Inferior parietal cortex (tissue), 1 donor: Measurements from ENCODE around the gene NLGN1.
"Not testable (repeated sequence)": the region's sequence is repeated elsewhere in the genome, so short reads cannot be mapped to it uniquely, and the experiment has no call there.

ENCODE experiments used
- DNase-seq: peaks from one replicate; pipeline ENCODE4 v3.0.0-alpha.2; 2016; ENCODE audit errors: extremely low spot score

Gene NLGN1

DNA sequence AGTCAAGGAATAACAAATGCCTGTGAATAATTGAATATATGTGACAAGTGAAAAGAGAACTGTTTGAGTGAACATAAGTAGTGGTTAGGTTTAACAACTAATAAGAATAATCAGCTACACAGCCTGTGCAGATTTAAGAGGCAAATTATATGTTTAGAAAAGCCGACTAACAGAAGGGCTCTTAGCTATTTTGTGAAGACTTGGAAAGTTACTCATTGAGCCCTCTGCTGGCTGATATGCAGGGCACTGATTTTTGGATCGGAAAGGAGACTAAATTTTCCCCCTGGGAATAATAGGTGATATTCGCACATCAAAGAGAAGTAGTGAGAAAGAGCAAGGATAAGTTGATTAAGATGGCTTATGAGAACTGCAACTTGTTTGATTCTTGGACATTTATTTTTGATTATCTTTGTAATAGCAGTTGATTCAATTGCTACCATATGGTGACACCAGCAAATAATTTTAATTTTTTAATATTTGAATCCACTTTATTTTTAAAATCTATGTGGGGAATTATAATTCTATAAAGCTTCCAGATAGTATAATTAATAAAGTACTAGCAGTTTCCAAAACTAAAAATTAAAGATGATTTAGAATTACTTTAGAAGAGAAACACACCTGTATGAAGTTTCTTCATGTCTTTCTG is 156.2 kb downstream of the NLGN1 start:
- DNase-seq = peak; percentile 76

DNA sequence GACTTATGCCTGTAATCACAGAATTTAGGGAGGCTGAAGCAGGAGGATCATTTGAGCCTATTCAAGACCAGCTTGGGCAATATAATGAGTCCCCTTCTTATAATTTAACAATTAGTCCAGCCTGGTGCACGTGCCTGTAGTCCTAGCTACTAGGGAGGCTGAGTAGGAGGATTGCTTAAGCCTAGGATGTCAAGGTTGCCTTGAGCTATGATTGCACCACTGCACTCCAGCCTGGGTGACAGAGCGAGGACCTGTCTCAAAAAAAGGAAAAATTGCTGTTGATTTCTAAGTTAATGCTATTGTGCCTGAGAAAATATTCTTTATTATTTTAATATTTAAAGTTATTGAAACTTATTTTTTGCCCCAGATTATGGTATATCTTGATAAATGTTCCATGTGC is 159.0 kb downstream of the NLGN1 start:
- no peak for DNase-seq

DNA sequence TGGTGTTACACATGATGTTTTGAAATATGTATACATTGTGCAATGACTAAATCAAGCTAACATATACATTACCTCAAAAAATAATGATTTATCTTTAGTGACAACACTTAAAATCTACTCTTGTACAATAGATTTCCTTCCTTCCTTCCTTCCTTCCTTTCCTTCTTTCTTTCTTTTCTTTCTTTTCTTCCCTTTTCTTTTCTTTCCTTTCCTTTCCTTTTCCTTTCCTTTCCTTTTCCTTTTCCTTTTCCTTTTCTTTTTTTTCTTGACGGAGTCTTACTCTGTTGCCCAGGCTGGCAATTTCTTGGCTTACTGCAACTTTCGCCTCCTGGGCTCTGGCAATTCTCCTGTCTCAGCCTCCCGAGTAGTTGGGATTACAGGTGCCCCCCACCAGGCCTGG is 170.5 kb downstream of the NLGN1 start:
- no peak for DNase-seq

DNA sequence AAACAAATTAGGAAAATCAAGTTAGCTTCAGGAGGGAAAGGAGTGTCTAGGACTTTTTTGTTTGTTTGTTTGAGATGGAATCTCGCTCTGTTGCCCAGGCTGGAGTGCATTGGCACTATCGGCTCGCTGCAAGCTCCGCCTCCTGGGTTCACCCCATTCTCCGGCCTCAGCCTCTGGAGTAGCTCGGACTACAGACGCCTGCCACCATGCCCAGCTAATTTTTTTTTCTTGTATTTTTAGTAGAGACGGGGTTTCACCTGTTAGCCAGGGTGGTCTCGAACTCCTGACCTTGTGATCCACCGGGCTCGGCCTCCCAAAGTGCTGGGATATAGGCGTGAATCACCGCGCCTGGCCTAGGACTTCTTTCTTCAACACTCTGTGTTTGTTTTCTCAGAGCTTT is 171.1 kb downstream of the NLGN1 start:
- DNase-seq = no peak

DNA sequence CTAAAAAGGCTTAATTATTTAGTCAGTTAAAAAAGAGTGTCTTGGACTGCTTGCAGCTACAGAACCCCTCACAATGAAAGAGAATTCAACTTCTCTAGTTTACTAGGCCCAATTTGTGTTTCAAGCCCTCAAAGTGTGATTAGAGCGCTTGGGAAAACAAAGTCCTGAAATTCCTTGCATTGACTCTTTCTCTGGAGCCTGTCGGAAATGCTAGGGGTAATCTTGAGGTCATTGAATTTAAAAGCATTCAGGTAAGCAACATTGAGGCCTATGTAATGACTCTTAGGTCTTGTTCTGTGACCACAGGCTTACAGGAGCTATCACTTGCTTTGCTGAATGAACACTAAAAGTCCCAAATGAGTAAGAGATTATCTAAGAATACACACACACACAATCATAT is 186.0 kb downstream of the NLGN1 start:
- DNase-seq = no peak

DNA sequence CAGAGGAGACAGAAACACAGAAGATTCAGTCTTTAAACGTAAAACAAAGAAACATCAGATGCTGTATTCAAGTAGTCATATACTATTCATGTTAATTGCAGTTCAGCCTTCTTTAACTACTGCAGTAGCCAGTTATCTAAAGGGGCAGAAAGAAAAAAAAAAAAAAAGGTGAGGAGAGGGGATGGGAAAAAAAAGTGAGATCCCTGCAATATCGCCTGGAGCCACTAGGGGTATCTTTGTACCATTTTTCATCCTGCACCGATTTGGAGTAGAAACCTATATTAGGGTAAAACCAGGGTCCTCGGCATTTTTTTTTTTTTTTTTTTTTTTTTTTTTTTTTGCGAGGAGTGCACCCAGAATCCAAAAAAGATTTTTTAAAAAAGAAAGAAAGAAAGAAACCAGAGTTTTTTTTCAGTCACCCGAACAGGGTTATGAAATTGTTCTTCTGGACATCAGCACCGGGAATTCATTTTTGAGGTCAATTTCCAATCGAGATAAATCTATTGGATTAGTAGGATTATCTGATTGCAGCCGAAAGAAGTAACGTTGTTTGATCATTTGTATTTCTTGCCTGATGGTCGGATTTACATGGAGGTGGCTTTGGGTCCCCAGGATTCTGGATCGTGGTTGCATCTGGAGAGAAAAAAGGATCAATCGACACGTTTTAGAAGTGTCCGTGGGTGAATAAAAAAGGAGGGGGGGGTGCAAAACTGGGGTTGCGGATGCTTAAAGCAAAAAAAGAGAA is 186.7 kb downstream of the NLGN1 start:
- peak; percentile 78 for DNase-seq

DNA sequence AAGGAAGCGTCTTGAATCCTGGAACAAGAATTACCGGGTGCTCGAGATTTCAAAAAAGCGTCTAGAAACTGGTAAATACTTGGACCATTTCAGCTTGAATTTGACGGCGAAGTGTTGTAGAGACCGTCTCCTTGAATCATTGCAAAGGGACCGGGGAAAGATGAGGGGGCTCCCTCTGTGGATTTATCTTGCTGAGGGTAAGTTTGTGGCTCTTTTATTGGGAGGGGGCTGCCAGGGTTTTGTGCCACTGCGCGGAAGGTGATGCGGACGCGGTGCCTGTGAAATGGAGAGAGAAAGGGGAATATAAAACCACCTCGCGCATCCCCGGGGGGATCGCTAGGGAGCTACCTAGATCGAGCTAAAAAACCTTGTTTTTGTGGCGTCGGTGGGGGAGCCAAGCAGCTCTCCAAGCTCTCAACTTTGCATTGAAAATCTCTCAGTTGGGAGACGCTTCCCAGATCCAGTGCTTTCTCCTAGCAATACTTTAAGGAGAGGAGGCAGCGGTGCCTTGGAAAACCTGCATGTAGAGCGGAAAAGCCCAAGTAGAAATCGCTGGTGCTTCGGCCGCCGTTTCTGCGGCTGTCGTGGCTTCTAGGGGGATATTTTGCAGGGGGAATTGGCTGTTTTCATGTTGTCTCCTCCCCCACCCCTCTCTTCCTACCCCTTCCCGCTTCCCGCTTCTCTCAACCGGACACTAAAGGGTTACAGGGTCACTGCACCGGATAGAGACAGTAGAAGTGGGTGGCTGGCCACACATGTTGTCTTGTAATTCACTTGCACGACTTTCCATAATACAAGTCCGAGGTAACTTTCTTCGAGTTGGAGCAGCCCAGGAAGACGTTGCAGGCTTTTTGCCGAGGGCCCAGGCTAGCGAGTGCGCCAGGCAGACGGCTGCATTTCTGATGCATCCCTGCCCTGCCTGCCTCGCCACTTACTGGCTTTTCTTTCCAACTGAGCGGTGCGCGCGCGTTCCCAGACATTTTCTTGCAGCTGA is 187.6 kb downstream of the NLGN1 start:
- DNase-seq = peak; percentile 65

DNA sequence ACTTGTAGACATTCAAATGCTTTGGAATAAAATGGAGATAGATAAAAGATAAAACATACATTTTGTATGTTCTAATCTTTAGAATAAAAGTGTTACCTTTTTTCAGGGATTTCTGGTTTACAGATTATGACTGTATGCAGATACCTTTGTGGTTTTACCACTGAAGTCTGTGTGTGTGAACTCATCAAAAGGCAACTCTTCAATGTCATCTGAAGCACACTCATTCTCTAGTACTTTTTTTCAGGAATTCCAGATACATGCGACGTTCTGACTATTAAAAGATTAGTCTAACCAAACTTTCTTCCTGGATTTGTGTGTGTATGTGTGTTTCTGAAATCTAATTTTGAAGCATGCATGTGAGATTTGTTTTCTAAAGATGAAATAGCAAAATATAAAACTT is 188.6 kb downstream of the NLGN1 start:
- peak; percentile 27 for DNase-seq

DNA sequence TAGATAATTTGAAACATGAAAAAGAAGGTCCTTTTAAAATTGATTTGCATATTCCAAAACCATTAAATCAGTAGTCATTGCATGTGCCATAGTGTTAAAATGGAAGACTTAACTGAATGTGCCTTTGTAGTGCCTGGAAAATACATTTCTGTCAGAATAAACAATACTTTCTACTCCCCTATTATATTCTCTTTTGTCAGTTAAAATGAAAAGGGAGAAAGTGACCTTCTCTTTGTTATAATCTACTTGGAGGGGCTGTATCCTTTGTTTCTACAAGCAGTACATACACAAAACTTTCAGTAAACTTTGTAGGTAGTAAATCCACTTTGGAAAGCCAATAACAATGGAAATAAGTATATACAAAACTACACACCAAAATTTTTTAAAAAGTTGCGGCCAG is 189.5 kb downstream of the NLGN1 start:
- DNase-seq = no peak

DNA sequence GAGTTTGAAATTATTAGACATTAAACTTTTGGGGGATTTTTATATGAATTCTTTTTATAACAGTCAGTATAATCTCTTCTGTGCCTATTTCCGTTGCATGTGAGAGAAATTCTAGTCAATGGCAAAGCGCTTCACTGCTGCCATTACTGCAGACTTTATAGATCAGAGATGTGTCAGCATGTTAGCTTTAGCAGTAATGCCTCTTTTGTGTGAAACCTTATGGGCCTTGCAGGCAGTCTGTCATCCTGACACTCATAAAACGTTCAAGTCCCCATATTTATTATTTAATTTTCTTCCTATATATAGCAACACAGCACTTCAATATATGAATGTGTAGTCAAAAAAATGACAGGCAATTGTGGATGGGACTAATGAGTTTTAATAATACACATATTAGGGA is 191.0 kb downstream of the NLGN1 start:
- no peak for DNase-seq

DNA sequence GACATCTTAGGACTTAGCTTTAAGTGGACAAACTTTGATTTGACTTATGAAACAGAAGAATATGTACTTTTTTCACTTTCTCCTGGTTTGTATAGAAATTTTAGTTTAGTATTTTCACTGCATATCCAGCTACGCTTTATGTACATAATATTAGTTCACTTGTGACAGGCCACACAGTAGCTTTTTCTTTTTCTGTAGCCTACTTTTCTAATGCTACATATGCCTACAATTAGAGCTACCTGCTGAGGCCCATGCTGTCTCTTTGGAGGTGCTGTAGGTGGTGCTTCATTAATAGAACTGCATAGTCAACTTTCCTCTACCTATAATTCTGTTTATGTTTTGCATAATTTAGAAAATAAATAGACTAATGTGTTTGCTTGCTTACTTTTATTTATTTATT is 191.6 kb downstream of the NLGN1 start:
- no peak for DNase-seq

DNA sequence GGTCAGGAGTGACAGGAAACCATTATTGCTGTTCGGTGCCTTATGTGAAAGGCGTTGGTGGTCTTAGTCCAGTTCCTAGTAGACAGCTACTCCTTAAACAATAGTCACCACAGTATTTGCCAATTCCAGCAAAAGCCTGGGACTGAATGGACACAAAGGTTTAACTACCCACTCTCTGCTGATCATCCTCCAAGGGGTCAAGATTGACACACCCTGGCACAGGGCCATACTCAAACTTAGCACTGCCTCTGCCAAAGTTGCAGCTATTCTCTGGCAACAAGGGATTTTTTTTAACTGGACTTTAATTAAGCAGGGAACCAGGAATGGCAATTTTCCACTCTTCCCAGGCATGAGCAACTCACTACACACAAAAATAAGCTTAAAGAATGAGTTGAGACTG is 193.9 kb downstream of the NLGN1 start:
- DNase-seq = no peak

DNA sequence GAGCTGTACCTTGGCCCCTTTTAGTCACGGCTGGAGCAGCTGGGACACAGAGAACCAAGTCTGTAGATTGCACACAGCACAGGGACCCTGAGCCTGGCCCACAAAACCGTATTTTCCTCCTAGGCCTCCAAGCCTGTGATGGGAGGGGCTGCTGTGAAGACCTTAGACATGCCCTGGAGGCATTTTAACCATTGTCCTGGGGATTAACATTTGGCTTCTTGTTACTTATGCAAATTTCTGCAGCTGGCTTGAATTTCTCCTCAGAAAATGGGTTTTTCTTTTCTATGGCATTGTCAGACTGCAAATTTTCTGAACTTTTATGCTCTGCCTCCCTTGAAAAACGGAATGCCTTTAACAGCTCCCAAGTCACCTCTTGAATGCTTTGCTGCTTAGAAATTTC is 197.3 kb downstream of the NLGN1 start:
- not testable (repeated sequence) for DNase-seq

DNA sequence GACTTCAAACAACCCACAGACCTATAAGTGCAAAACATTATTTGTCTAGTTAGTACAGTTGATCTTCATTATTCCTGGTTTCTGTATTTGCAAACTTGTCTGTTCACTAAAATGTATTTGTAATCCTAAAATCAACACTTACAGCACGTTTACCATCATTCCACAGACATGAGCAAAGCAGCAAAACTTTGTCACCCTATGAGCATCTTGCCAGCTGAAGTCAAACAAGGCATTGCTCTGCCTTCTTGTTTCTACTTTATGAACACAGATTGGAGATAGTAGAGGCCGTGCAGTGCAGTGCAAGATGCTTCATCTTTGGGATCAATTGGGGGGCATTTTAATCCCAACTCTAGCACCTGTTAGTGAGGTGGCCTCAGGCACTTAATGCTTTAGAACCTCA is 202.1 kb downstream of the NLGN1 start:
- DNase-seq = no peak

DNA sequence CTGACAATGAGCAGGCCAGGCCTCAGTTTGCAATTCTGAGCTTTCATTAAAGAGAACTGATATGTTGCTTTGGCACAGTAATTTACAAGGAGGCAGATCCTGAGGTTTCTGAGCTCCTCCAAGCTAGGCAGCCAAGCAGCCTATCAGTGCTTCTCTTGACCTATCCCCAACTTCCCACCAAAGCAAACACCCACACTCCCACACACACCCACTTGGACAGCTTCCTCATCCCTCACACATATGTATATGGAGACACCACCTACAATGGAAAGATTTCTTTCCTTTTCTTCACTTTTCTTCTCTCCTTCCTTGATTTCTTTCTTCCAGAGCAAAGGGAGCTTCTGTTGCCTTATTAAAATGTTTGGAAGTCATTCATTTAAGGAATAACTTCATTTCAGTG is 217.0 kb downstream of the NLGN1 start:
- no peak for DNase-seq

DNA sequence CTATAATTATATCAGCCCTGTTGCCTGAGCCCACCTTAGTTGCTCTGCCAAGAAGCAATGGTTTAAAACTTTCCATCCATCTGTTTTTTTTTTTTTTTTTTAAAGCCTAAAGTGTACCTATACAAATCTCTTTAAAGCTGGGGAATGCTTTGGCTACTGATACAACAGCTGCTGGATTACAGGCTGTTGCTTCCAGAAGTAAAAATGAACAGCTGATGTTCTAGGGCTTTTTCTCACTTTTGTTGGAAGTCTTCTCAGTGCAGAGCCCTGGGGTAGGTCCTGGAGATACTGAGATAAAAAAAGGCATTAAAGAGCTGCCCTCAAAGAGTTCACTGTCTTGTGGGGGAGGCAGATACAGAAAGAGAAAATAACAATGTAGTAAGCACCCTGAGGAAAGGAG is 218.1 kb downstream of the NLGN1 start:
- no peak for DNase-seq

DNA sequence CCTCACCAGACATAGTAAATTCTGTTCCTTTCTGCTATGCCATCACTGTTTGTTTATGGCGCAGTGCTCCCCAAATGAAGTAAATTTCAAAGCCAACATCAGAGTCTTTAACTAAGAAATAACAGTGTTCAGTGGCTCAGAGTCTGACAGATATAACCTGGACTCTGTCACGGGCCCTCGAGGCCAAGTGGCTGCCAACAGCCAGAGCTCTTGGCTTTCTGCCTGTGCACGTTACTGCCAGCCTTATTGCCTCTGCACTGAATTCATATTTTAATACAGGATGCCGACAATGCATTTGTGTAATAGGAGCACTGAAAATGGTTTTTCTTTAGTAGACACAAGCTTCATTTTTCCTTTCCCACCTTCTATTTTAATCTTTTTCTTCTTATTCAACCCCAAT is 219.9 kb downstream of the NLGN1 start:
- no peak for DNase-seq

DNA sequence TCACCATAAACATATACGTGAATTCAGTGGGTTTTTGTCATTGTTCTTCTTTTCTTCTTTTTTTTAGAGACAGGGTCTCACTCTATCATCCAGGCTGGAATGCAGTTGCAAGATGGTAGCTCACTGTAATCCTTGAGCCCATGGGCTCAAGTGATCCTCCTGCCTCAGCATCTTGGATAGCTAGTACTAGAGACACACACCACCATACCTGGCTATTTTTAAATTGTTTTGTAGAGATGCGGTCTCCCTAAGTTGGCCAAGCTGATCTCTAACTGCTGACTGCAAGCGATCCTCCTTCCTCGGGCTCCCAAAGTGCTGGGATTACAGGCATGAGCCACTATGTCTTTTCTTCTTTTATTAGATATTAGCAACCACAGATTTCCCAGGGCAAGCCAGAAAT is 220.6 kb downstream of the NLGN1 start:
- DNase-seq = no peak

DNA sequence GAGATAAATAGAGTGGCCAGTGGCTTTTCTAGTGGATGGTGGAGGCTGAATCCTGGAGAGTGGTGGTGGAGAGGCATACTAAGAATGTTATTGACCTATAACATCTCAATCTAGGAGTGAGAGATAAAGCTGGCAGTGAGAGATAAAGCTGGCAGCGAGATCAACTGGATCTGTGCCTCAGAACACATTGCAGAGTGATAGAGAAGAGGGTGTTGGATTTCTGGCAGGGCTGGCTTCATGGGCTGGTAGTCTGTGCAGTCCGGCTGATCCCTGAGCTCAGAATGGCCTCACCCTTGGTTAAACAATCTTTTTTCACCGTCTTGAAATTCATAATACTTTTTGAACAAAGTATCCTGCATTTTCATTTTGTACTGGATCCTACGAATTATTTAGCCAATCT is 221.2 kb downstream of the NLGN1 start:
- no peak for DNase-seq

DNA sequence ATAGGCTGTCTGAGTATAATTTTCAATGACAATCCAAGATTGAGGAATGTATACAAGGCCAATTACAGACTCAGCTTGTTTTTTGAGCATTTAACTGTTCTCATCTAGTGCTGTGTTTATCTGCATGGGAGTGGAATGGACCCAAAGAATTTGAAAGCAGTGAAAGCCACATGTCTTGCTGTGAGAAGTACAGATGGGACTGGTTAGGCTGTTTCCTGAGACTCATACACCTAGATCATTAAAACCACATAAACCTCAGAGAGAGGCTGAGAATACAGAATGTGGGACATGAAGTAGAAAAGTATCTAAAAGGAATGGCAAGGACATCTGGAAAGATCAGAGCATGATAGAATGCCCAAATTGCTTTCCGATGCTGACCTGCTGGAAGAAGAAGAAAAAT is 224.6 kb downstream of the NLGN1 start:
- DNase-seq = peak; percentile 31

DNA sequence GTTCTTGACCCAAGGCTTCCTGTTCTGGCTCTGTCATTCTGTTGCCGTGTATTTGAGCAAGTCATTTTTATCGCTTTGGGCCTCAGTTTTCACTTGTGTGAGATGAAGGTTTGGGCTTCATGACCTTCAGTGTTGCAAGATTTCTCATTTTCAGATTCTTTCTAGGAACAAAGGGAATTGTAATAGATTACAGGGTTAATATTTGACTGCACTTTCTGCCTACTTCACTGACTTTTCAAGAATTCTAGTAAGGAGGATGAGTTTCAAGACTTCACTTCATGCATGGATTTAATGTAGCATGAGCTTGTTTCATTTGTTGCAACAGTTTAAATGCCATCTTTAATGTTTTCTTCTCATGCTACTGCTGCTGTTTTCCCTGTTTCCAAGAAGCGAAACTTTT is 226.5 kb downstream of the NLGN1 start:
- no peak for DNase-seq

DNA sequence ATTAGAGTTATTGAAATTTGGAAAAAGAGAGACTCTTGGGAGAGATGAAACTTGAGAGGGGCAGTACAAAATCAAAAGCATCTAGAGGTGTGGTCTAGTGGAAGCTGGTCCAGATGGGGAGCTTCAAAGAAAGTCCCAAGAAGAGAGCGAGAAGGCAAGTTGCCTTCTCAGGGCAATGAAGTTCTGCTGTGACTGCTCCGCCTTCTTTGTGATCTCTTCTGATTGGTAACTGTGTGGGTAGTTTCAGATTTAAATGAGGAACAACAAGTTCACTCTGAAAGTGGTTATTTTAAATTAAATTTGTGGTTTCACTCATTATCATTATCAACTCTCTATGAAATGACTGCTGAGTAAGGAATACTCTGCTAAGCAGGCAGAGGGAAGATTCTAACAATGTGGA is 233.3 kb downstream of the NLGN1 start:
- DNase-seq = no peak

DNA sequence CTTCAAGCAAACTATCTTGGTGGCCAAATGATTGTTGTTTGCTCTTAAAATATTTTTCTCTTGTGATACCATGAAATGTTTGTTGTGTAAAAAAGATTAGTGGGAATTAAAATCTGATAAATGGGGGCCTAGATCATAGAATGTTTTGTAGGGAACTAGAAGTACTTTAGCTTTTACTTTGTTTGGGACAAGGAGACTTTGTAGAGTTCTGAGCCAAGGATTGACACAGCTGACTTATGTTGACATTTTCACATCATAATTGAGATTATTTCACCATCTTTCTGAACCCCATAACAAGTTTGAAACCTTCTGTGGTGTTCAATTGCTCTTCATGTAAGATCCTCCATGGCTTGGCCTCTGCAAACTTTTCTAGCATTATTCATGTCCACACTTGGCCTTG is 235.4 kb downstream of the NLGN1 start:
- no peak for DNase-seq
